GM18868 (cell line): ENCODE data around the gene MEIOB.

Experiments used
- ATAC-seq: cut with Tn5 transposase; IDR thresholded peaks from one replicate; pipeline ENCODE4 v1.9.1; 2021; ENCODE audit warnings: mild to moderate bottlenecking, moderate library complexity; ENCODE audit not compliant: unreplicated experiment

MEIOB gene

GRCh38 chr16:1832838-1833454 lies 39.0 kb downstream of the MEIOB start:
- ATAC-seq: no peak

GRCh38 chr16:1831186-1832075 lies 40.5 kb downstream of the MEIOB start:
- ATAC-seq: no peak

- ATAC-seq: no peak
Measured at GRCh38 chr16:1830213-1830612, 41.8 kb downstream of the MEIOB start.

- no peak for ATAC-seq
Measured at GRCh38 chr16:1828645-1829410, 43.1 kb downstream of the MEIOB start.

GRCh38 chr16:1826691-1827573 lies 45.0 kb downstream of the MEIOB start, which contains the start of the genes FAHD1 and HAGH:
Gene FAHD1 (plus strand): TSS chr16:1827206. CDS start chr16:1827239, 33 bp downstream.
Gene HAGH (minus strand): TSS chr16:1826825. CDS start chr16:1826787, 38 bp downstream.
- peak; percentile 82 for ATAC-seq

GRCh38 chr16:1825864-1826690 lies 45.9 kb downstream of the MEIOB start:
- ATAC-seq: peak; percentile 55

GRCh38 chr16:1825381-1825863 lies 46.5 kb downstream of the MEIOB start:
- no peak for ATAC-seq

GRCh38 chr16:1823821-1824220 lies 48.1 kb downstream of the MEIOB start:
- no peak for ATAC-seq

GRCh38 chr16:1822801-1823200 lies 49.2 kb downstream of the MEIOB start:
- ATAC-seq: no peak

GRCh38 chr16:1821861-1822611 lies 49.9 kb downstream of the MEIOB start:
- ATAC-seq: no peak

GRCh38 chr16:1820946-1821290 lies 51.0 kb downstream of the MEIOB start:
- no peak for ATAC-seq

- ATAC-seq: no peak
Measured at GRCh38 chr16:1820096-1820945, 51.6 kb downstream of the MEIOB start.

GRCh38 chr16:1819611-1820010 lies 52.4 kb downstream of the MEIOB start:
- ATAC-seq: no peak

- ATAC-seq: no peak
Measured at GRCh38 chr16:1818873-1819525, 53.0 kb downstream of the MEIOB start.

GRCh38 chr16:1818204-1818872 lies 53.6 kb downstream of the MEIOB start:
- ATAC-seq: no peak

- no peak for ATAC-seq
Measured at GRCh38 chr16:1817716-1818115, 54.2 kb downstream of the MEIOB start.

GRCh38 chr16:1817276-1817589 lies 54.7 kb downstream of the MEIOB start:
- no peak for ATAC-seq
